ENCODE measurements around the gene STK11IP.

The STK11IP gene

DNA sequence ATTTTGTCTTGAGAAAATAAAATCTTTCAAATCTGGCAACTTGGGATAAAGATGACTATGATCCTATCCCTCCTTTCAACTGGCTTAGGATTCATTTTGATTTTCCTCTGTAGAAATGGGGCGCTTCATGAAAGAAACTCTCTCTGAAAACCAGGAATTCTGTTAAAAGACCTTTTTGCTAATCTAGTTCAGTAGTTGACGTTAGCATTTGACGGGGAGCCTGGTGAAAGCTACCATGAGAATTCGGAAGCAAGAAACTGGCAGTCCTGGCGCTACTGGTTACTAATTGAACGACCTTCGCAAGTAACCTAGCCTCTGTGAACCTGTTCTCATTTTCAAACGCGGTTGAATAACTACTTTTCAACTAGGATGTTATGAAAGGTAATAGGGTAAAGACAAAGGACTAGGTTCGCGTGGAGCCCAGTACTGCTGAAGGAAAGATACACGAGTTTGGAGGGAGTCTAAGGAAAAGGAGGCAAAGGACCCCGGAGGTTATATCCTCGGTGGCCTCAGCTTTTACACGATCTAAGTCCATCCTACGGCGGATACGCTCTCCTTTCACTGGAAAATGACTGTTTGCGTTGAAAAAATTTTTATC is 604 bp upstream of the STK11IP start:
- ATAC-seq (no peak), DNase-seq (ENCODE audit: low spot score in 2 of 2) (no peak)
- H3K36me3 Mint-ChIP-seq = peaks cover 20% of the 10 kb centered on the region
- H3K4me1 Mint-ChIP-seq = peaks cover 23% of the 10 kb centered on the region
- no peaks in the 10 kb centered on the region for H3K9me3 Mint-ChIP-seq
- peak overlapping the region; percentile 93 for H3K27ac Mint-ChIP-seq
- peak overlapping the region; percentile 86 for H3K4me3 Mint-ChIP-seq

DNA sequence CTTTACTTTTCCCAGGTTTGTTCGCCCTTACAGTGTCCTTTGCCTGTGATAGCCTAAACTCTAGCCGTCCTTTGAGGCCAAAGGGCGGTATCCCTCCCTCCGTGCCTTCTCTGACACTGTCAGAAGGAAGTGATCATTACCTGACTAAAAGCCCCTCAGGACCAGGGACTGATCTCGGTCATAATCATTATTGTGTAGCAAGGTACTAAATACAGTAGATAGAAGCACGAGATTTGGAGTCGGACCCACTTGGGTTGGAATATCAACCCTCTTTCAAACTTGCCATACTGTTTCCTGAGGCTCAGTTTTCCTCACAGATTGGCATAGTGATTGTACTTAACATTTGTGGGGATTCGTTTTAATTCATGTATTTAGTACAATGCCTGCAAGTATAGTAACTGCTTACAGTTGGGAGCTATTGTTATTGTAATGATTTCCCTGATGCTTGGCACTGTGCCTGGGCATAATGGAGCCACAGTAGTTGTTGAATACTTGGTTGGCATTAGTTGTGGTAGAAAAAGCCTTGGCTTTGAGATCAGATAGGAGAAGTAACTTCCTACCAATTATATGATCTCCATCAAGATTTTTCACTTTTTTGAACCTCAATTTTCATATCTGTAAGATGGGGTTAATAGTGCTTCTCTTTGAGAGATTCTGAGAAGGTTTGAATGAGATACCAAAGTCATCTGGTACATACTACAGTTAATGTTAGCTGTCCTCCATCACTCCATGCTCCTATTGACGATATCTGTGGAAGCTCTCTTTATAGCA is 836 bp downstream of the STK11IP start:
- Mint-ChIP-seq H3K4me1 (peaks cover 23% of the 10 kb centered on the region), H3K36me3 (peaks cover 34% of the 10 kb centered on the region), H3K9me3 (no peaks in the 10 kb centered on the region), H3K27ac (peak overlapping the region; percentile 93), H3K4me3 (peak overlapping the region; percentile 86)
- DNase-seq (ENCODE audit: low spot score in 2 of 2) = no peak
- no peak for ATAC-seq

DNA sequence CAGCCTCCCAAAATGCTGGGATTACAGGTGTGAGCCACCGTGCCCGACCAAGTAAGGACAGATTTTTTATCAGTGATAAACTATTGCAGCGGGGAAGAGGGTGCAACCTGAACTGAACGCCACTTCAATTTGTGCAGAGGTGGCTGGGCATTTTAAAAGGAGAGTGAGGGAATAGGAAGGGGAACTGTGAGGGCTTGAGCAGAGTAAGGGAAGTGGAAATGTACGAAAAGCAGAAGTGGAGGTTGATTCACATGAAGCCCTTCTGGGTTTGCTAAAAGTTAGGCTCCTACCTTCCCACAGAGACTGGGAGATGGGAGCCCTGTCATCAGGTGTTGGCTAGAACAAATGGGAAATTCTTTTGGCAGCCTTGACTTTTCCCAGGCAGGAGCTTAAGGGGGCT is 6.1 kb downstream of the STK11IP start:
- Mint-ChIP-seq H3K4me3 (no peak overlapping the region), H3K27ac (peak overlapping the region; percentile 27), H3K9me3 (no peaks in the 10 kb centered on the region), H3K36me3 (peaks cover 57% of the 10 kb centered on the region), H3K4me1 (peaks cover 8% of the 10 kb centered on the region)
- no peak for ATAC-seq
- no peak for DNase-seq (ENCODE audit: low spot score in 2 of 2)

DNA sequence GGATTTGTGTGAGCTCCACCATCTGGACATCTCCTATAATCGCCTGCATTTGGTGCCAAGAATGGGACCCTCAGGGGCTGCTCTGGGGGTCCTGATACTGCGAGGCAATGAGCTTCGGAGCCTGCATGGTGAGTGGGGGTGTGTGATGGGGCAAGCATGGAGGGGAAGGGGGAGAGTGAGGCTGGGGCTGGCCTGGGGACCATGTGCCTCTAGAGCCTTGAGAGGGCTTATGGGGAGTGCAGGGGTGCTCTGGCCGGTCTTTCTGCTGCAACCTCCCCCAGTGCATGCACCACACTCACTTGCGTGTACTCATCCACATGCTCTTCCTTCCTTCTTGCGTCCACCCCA is 7.9 kb downstream of the STK11IP start:
- DNase-seq (ENCODE audit: low spot score in 2 of 2) (no peak), ATAC-seq (no peak)
- H3K4me3 Mint-ChIP-seq = no peak overlapping the region
- H3K9me3 Mint-ChIP-seq = no peaks in the 10 kb centered on the region
- peaks cover 74% of the 10 kb centered on the region for H3K36me3 Mint-ChIP-seq
- no peak overlapping the region for H3K27ac Mint-ChIP-seq
- H3K4me1 Mint-ChIP-seq = no peaks in the 10 kb centered on the region

DNA sequence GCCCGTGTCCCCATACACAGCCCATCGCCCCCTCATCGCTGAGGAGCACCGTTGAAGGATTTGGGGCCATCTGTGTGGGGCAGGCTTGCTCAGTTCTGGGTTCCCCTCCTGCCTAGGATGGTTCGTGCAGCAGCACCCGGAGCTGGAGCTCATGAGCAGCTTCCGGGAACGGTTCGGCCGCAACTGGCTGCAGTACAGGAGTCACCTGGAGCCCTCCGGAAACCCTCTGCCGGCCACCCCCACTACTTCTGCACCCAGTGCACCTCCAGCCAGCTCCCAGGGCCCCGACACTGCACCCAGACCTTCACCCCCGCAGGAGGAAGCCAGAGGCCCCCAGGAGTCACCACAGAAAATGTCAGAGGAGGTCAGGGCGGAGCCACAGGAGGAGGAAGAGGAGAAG is 10.3 kb downstream of the STK11IP start:
- peaks cover 60% of the 10 kb centered on the region for H3K36me3 Mint-ChIP-seq
- H3K4me1 Mint-ChIP-seq = peaks cover 11% of the 10 kb centered on the region
- ATAC-seq (no peak), DNase-seq (ENCODE audit: low spot score in 2 of 2) (no peak)
- H3K27ac Mint-ChIP-seq = no peak overlapping the region
- H3K4me3 Mint-ChIP-seq = no peak overlapping the region
- no peaks in the 10 kb centered on the region for H3K9me3 Mint-ChIP-seq

DNA sequence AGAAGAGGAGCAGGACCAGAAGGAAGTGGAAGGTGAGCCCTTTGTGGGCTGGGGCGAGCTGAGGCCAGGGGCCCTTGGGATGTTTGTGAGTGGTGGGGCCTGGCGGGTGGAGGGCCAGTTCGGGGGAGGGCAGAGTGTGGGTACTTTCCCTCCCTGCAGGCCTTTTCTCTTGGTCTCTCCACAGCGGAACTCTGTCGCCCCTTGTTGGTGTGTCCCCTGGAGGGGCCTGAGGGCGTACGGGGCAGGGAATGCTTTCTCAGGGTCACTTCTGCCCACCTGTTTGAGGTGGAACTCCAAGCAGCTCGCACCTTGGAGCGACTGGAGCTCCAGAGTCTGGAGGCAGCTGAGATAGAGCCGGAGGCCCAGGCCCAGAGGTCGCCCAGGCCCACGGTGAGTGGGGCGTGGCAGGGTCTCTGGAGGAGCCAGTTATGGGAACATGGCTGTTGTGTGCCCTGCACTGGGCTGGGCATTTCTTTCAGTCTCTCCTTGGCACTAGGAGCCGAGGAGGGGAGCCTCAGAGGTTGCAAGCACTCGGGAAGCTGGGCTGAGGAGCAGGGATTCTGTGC is 10.8 kb downstream of the STK11IP start:
- DNase-seq (ENCODE audit: low spot score in 2 of 2) (no peak), ATAC-seq (no peak)
- Mint-ChIP-seq H3K4me3 (no peak overlapping the region), H3K36me3 (peaks cover 55% of the 10 kb centered on the region), H3K9me3 (no peaks in the 10 kb centered on the region), H3K27ac (no peak overlapping the region), H3K4me1 (peaks cover 11% of the 10 kb centered on the region)

DNA sequence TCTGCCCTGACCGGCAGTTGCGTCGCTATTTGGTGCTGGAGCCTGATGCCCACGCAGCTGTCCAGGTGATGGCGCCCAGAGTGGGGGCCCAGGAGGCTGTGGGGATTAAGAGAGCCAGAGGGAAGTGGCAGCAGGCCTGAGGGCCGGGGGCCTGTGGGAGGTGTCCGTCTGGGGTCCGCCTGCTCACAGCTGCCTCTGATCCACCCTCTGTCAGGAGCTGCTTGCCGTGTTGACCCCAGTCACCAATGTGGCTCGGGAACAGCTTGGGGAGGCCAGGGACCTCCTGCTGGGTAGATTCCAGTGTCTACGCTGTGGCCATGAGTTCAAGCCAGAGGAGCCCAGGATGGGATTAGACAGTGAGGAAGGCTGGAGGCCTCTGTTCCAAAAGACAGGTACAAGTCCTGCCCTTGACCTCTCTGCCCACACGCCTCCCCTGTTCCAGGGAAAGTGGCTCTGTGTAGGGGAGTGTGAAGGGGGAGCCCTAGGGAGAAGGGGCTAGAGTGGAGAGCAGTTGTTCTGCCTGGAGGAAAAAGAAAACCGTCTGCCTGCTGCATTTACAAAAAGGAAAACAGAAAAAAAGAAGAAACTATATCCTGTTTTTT is 11.6 kb downstream of the STK11IP start:
- H3K36me3 Mint-ChIP-seq = peaks cover 47% of the 10 kb centered on the region
- no peak for ATAC-seq
- DNase-seq (ENCODE audit: low spot score in 2 of 2) = no peak
- H3K4me3 Mint-ChIP-seq = no peak overlapping the region
- peaks cover 11% of the 10 kb centered on the region for H3K4me1 Mint-ChIP-seq
- H3K9me3 Mint-ChIP-seq = no peaks in the 10 kb centered on the region
- H3K27ac Mint-ChIP-seq = no peak overlapping the region

DNA sequence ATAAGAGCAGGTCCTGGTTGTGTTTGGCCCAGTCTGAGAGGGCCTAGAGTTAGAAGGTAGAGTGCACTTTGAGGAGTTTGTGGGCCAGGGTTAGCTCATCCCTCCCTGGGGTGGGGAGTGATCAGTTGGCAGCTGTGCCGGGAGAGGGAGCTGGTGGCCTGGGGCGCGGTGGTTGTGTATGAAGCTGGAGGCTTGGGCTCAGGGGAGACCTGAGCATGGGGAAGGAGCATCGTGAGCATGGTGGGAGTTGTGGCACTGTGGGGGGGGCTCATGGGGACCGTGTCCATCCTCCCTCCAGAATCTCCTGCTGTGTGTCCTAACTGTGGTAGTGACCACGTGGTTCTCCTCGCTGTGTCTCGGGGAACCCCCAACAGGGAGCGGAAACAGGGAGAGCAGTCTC is 13.6 kb downstream of the STK11IP start:
- peaks cover 11% of the 10 kb centered on the region for H3K4me1 Mint-ChIP-seq
- H3K27ac Mint-ChIP-seq = no peak overlapping the region
- H3K36me3 Mint-ChIP-seq = peaks cover 34% of the 10 kb centered on the region
- no peak overlapping the region for H3K4me3 Mint-ChIP-seq
- no peaks in the 10 kb centered on the region for H3K9me3 Mint-ChIP-seq
- ATAC-seq (no peak), DNase-seq (ENCODE audit: low spot score in 2 of 2) (no peak)

DNA sequence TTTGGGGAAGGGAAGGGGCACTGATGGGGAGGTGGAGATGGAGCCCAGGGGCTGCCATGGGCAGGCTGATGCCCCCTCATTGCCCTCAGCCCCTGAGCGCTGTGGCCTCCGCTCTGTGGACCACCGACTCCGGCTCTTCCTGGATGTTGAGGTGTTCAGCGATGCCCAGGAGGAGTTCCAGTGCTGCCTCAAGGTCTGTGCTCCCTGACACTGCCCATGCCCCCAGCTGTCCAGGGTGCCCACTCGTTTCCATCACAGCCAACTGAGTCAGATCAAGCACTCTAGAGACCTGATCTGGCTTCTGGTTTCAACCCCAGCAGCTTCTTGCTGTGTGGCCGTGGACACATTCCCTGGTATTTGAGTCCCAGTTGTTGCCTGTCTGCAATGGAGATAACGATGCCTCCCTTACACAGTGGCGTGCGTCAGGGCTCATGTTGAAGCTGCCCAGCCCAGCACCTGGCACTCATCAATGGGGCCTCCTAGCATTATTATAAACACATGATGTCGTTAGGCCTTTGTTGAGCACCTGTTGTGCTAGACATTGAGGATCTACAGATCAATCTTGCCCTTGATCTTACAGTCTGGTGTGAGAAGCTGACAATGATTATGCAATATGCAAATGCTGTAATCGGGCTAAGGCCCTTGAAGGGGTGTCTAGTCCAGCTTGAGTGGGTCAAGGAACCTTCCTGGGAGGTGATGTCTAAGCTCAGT is 14.4 kb downstream of the STK11IP start:
- ATAC-seq (no peak), DNase-seq (ENCODE audit: low spot score in 2 of 2) (no peak)
- peaks cover 27% of the 10 kb centered on the region for H3K36me3 Mint-ChIP-seq
- peak overlapping the region; percentile 87 for H3K27ac Mint-ChIP-seq
- H3K4me3 Mint-ChIP-seq = no peak overlapping the region
- peaks cover 11% of the 10 kb centered on the region for H3K4me1 Mint-ChIP-seq
- no peaks in the 10 kb centered on the region for H3K9me3 Mint-ChIP-seq

DNA sequence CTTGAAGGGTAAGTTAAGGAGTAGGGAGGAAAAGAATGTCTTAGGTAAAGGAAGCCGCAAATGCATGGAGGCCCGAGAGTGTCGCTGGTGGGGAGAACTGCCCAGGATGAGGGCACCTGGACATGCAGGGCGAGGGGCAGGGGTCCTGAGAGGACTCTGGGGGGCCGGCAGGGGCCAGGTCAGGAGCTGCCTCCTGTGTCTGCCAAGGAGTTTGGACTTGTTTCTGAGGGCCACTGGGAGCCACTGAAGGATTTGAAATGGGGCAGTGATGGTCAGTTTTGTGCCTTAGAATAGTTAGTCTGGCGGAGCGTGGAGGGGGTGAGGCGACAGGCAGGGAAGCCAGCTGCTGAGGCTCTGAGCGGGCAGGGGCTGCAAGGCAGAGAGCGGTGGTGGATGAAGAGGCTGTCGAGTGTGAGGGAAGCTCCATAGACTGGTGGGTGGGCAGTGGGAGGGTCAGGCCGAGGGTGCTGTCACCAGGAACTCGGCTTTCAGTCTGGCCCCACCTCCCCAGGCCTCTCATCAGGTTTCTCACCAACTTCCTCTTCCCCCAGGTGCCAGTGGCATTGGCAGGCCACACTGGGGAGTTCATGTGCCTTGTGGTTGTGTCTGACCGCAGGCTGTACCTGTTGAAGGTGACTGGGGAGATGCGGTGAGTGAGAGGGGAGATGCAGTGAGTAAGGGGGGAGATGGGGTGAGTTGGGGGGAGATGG is 15.1 kb downstream of the STK11IP start:
- DNase-seq (ENCODE audit: low spot score in 2 of 2) = no peak
- no peak for ATAC-seq

DNA sequence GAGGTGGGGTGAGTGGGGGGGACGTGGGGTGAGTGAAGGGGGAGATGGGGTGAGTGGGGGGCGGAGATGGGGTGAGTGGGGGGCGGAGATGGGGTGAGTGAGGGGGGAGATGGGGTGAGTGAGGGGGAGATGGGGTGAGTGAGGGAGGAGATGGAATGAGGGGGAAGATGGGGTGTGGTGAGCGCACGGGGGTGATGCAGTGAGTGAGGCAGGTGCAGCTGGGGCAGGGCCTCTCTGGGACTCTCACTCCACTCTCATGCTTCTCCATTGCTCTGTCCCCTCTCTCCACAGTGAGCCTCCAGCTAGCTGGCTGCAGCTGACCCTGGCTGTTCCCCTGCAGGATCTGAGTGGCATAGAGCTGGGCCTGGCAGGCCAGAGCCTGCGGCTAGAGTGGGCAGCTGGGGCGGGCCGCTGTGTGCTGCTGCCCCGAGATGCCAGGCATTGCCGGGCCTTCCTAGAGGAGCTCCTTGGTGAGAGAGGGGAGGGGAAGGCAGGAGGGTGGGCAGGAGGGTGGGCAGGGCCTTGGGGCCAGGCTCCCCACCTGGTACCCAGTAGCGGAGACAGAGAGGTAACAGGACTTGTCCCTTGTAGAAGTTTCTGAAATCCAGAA is 15.9 kb downstream of the STK11IP start:
- Mint-ChIP-seq H3K4me1 (peaks cover 11% of the 10 kb centered on the region), H3K4me3 (no peak overlapping the region), H3K27ac (no peak overlapping the region), H3K36me3 (peaks cover 22% of the 10 kb centered on the region), H3K9me3 (no peaks in the 10 kb centered on the region)
- no peak for ATAC-seq
- no peak for DNase-seq (ENCODE audit: low spot score in 2 of 2)

More for the DNA sequence above, 15.1 kb downstream of the STK11IP start:
- Mint-ChIP-seq H3K4me1 (peaks cover 11% of the 10 kb centered on the region), H3K9me3 (no peaks in the 10 kb centered on the region), H3K4me3 (no peak overlapping the region), H3K27ac (peak overlapping the region; percentile 87), H3K36me3 (peaks cover 22% of the 10 kb centered on the region)

DNA sequence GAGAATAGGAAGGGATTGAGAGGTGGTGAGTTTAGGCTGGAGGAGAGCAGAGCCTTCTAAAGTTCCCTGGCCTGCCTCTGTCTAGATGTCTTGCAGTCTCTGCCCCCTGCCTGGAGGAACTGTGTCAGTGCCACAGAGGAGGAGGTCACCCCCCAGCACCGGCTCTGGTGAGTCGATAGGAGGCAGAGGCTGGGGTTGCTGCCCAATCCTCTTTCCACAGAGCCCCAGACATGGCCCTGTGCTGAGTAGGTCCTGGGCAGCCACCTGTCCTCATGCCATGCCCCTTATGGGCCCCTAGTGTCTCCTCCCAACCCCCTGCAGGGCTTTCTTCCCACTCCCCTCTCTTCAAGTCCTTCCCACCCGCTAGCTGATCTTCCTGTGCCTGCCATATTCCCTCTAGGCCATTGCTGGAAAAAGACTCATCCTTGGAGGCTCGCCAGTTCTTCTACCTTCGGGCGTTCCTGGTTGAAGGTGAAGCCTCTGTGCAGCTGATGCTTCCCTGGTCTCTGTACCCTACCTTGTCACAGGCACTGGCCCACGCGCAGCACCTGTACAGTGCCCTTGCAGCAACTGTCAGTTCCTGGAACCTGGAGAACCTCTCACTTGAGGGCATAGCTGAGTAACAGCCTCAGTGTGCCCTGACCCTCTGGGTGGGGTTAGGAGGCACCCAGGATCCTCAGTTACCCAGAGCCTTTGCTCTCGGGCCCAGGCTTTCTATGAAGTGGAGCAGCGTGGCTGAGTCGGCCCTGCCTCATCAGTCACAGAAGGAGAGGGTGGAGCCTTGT is 16.6 kb downstream of the STK11IP start:
- DNase-seq (ENCODE audit: low spot score in 2 of 2) (no peak), ATAC-seq (no peak)
- Mint-ChIP-seq H3K4me1 (peaks cover 11% of the 10 kb centered on the region), H3K36me3 (peaks cover 18% of the 10 kb centered on the region), H3K4me3 (no peak overlapping the region), H3K9me3 (no peaks in the 10 kb centered on the region), H3K27ac (no peak overlapping the region)

DNA sequence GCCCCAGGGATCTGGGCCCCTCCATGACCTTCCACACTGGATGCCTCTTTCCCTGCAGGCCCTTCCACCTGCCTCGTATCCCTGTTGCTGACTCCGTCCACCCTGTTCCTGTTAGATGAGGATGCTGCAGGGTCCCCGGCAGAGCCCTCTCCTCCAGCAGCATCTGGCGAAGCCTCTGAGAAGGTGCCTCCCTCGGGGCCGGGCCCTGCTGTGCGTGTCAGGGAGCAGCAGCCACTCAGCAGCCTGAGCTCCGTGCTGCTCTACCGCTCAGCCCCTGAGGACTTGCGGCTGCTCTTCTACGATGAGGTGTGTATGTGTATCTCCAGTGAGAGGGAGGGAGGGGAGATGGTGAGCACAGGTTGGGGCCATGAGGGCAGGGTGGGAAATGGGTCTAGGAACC is 17.4 kb downstream of the STK11IP start:
- Mint-ChIP-seq H3K9me3 (no peaks in the 10 kb centered on the region), H3K4me3 (no peak overlapping the region), H3K4me1 (peaks cover 11% of the 10 kb centered on the region), H3K27ac (no peak overlapping the region), H3K36me3 (peaks cover 10% of the 10 kb centered on the region)
- ATAC-seq (no peak), DNase-seq (ENCODE audit: low spot score in 2 of 2) (no peak)

DNA sequence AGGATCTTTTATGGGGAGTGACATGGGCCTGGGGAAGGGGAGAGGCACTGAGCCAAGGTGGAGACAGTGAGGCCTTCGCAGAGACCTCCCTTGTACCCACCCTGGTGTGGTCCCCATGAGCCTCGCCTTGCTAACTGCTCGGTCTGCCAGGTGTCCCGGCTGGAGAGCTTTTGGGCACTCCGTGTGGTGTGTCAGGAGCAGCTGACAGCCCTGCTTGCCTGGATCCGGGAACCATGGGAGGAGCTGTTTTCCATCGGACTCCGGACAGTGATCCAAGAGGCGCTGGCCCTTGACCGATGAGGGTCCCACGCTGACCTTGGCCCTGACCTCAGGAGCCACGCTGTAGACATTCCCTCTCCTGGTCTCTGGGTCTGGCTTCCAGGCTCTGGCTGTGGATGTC is 18.2 kb downstream of the STK11IP start:
- H3K27ac Mint-ChIP-seq = no peak overlapping the region
- peaks cover 11% of the 10 kb centered on the region for H3K4me1 Mint-ChIP-seq
- H3K36me3 Mint-ChIP-seq = peaks cover 2% of the 10 kb centered on the region
- DNase-seq (ENCODE audit: low spot score in 2 of 2) (no peak), ATAC-seq (no peak)
- no peak overlapping the region for H3K4me3 Mint-ChIP-seq
- H3K9me3 Mint-ChIP-seq = no peaks in the 10 kb centered on the region
